ENCODE measurements around the gene INSIG1.

INSIG1 gene

DNA sequence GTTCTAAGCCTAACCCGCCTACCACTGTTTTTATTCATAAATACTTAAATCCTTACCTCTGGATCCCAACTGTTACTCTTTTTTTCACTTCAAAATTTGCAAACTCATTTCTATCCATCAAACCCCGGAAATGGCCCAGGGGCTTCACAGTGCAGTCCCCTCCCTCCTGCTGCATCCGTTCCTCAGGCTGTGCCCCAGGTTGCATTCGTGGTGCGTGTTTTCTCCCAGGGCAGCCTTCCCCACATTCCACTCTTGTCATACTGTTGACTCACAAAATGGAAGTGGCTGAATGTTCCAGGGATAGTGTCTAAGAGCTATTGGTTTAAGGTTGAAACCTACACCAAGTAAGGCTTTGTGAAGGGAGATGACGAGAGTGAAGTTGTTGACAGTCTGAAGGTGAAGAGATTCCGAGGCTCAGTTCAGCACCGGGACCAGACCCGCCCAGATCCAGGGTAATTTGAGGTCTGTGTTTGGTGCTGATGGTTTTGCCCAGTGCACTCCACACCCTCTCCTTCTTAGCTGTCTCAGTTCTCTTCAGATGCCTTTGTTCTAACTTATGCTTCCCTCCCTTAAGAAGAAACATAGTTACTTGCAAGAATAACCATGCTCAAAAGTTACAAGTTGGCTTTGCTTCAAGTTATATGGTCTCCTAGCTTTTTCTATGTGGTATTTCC is 7.7 kb downstream of the INSIG1 start:
- FAIRE-seq = no peak

DNA sequence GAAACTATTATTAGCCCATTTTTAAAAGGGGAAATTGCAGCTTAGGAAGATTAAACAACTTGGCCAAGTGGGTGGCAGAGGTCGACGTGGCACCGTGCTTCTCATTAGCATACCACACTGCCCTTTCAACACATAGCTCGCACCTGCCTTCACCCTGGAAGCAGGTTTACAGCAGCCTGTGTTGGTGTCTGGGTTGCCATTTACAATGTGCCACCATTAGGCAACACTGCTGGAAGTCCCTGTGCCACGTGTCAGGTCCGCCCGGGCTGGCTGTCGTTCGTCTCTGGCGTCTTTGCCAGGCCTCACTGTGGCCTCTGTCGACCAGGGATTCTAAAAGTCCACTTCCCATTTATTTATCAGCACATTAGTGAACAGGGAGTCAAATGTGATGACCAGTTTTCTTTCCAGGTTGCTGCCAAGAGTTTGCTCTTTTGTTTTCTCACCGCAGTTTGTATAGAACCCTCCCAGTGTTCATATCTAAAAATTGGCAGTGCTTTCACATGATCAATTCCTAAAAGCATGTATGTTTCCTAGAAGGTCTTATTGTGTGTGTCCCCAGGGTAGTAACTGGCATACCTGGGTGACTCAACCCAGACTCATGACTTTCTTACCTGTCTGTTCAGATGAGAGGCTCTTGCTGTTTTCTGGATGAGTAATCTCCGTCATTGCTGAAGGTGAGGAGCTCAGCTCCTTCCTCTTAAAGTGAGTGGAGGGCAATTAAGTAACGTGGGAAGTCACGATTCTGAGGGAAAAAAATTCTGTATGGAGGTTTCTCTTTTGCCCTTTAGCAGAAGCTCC is 9.2 kb downstream of the INSIG1 start:
- FAIRE-seq = no peak

DNA sequence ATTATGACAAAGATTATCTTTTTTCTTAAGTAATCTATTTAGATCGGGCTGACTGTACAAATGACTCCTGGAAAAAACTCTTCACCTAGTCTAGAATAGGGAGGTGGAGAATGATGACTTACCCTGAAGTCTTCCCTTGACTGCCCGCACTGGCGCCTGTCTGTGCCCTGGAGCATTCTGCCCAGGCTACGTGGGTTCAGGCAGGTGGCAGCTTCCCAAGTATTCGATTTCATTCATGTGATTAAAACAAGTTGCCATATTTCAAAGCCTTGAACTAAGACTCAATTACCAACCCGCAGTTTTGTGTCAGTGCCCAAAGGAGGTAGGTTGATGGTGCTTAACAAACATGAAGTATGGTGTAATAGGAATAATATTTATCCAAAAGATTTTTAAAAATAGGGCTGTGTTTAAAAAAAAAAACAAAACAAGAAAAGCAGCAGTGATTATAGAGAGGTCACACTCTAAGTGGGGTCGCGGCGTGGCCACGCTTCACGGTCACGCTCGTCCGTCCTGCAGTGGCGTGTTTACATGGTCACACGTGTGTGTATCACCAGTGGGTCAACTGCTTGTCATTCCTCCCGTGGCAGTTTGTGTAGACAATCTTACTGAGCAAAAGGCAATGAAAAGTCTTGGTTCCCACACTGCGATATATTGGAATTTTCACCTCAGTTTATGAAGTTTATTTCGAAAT is 10.8 kb downstream of the INSIG1 start:
- FAIRE-seq = no peak

DNA sequence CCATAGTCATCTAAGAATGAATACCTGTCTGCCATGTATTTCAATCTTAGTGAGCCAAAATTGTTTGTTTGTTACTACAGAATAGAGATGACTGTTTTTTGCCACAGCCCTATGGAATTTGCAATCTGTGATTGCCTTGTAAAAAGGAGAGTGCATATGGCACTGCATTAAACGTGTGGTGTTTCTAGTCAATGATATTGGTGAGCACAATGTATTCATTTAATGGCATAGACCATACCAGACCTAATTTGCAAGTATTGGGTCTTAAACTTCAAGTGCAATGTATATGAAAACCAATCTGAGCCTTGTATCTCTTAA is 11.3 kb downstream of the INSIG1 start:
- FAIRE-seq = no peak

DNA sequence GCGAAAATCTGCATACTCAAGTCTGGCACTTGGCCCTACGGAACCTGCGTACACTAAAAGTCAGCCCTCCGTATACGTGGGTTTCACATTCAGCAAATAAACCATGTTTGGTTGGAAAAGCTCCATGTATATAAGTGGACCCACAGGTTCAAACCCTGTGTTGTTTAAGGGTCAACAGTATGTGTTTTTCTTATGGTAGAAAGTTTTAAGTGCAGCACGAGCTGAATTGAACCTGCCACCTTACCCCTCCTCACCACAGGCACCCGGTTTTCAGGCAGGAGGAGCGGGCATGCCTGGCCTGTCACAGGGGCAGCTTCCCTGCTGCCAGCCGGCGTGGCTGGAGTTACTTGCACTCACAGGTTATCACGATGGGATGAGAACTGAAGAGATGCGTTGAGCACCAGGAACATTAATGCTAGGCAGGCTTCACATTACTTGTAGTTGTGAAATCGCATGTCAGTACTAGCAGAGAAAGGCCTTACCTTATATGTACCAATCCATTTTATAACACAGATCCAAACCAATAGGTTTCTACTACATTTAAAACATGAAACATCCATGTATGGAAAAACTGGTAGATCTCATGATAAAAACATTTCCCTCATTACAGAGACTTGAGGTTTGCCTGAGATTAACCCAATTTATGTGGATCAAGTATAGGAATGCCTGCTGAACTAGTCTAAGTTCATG is 12.9 kb downstream of the INSIG1 start:
- no peak for FAIRE-seq

DNA sequence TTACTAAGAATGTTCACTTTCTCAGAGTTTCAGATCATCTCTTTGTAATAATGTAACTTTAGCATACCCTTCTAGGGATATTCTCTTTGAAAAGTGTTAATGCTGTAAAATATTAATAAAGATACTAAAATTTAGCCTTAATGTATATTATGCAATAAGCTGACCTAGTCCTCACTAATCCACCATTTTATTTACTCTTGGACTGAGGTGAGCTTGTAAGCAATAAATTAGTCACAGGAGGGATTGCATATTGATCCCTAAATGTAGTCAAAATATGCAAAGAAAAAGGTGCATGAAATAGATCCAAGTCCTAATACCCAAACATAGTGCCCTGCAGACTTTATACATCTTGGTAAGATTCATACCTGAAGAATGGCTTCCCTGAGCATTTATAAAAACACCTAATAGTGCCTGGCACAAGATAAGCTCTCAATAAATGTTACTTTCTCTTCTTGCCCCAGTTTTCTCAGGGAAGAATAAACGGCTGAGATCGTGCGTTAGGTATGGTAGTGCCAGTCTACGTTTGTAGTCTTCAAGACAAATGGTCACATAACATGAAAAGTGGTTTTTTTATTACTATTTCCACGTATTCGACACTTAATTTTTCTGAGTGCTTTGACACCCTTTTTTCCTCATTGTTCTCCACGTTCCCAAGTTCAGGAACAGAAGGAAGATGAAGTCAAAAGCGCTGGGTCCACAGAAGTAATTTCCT is 14.3 kb downstream of the INSIG1 start:
- no peak for FAIRE-seq

DNA sequence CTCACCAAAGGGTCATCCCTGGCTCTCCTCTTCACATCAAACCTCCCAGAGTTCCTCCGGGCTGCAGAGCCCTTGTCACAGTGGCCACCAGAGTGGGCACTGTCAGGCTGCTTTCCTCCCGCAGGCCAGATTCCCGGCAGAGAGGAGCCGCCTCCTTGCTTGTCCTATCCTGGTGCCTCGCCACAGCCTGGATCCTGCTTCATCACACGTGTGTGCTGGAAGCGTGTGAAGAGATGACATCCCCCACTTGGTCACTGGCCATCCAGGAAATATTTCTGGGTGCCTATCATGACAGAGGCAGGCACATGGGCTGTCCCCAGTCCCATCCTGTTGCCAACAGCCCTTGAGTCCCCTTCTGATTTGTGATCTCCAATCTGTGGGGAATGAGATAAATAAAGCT is 15.0 kb downstream of the INSIG1 start:
- no peak for FAIRE-seq

DNA sequence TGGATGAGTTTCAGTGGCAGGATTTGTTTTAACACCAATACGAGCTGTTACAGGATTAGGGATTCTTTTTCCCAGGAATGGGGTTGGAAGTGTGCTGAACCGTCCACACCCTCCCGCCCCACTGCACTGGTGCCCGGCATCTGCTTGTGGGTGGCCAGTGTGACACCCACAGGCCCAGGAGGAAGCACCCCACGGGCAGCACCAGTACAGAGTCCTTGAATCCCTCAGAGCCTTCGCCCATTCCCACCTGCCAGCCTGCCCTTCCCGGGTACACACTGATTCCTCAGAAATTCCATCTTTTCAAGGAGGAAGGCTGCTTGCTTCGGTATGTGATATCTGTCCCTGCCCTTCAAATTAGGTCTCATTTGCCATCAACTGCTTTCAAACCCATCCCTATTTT is 15.4 kb downstream of the INSIG1 start:
- FAIRE-seq = no peak

DNA sequence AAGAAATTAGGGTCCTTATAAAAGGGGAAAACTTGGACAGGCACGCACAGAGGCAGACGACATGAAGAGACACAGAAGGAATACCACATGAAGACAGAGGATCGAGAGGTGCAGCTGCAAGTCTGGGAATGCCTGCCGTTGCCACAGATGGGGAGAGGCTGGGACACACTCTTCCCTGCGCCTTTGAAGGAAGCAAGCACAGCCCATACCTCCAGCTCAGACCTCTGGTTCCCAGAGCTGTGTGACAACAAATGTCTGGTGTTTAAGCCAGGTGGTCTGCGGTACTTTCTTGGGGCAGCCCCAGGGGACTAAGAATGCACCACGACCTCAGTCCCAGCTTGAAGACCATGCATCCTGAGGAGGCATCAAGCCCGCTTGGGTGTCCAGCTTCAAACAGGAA is 18.3 kb downstream of the INSIG1 start:
- FAIRE-seq = no peak

DNA sequence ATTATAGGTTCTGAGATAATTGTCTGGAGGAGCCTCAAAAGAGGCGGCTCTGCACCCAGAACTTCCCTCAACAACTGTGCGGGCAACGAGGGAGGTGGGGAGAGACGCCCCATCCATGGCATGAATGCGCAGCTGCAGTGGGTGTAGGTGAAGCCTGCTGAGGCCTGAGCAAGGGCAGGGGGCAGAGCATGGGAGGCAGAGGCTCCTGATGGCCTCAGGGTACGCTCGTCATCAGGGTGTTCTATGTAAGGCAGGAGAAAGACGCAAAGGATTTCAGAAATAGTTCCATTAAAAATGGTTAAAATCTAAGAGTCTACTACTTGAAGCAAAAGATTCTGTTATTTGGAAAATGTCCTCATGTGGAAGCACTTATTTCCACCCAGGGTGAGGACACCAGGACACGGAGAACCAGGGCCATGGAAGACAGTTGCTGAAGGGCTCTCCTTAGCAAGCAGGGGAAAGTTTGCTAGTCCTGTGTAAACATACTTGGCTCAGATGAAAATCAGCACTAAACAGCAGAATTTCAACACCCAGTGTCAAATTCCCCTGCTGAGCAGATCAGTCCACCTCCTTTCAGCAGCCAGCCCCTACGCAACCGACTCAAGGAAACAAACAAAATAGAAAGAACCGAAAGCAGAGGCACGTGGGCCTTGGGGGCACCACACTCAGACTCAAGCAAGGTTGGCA is 18.9 kb downstream of the INSIG1 start:
- no peak for FAIRE-seq

DNA sequence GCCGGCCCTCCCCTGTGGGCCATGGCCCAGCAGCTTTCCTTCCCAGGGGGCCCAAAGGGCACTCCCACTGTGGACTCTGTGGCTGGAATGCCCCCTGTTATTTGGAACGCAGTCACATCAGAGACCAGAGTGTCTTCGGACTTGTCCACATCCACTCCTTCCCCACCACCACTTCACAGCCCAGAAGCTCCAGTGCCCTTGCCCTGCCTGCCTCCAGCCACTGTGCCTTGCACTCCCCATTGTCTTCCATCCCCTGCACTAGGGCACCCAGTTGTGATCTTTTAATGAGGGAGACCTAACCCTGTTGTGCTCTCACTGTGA is 19.4 kb downstream of the INSIG1 start:
- no peak for FAIRE-seq

DNA sequence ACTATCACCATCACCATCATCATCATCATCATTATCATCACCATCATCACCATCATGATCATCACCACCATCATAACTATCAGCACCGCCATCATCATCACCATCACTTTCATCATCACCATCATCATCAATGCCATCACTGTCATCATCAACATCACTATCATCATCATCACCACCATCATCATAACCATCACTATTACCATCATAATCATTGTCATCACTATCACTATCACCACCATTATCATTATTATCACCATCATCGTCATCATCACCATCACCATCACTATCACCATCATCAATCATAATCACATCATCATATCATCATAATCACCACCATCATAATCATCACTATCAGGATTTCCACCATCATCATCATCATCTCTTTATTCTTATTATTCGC is 20.6 kb downstream of the INSIG1 start:
- no peak for FAIRE-seq

DNA sequence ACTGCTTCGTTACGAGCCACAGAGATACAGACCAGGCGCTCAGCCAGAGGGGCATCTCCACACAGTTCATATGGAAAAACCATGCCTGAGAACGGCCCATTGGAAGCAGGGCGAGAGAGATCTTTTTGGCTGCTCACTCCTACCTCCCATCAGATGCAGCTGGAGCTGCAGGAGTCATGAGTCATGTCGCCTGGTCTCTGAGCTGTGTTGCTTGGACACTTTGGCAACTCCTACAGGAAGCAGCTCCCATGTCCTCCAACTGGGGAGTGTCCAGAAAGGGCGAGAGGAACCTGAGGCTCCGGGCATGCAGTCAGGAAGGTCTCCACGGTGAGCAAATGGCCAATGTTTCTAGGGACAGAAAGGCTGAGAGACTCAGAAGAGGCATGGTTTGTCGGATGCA is 24.9 kb downstream of the INSIG1 start:
- no peak for FAIRE-seq

DNA sequence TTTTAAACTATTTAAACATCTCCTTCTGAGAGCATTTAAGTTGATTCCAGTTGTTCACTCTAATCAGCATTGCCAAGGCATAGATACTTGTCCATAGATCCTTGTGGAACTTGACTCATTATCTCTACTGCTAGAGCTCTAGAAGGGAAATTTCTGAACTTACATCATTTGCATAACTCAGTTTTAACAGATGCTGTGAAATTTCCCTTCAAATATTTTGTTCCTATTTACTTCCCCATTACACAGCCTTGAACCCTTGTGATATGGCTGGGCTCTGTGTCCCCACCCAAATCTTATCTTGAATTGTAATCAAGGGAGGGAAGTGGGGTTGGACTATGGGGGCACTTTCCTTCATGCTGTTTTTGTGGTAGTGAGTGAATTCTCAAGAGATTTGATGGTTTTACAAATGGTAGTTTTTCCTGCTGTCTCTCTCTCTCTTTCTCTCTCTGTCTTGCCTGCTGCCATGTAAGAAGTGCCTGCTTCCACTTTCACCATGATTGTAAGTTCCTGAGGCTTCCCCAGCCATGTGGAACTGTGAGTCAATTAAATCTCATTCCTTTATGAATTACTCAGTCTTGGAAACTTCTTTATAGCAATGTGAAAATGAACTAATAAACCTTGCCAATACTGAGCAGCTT is 25.4 kb downstream of the INSIG1 start:
- FAIRE-seq = no peak

DNA sequence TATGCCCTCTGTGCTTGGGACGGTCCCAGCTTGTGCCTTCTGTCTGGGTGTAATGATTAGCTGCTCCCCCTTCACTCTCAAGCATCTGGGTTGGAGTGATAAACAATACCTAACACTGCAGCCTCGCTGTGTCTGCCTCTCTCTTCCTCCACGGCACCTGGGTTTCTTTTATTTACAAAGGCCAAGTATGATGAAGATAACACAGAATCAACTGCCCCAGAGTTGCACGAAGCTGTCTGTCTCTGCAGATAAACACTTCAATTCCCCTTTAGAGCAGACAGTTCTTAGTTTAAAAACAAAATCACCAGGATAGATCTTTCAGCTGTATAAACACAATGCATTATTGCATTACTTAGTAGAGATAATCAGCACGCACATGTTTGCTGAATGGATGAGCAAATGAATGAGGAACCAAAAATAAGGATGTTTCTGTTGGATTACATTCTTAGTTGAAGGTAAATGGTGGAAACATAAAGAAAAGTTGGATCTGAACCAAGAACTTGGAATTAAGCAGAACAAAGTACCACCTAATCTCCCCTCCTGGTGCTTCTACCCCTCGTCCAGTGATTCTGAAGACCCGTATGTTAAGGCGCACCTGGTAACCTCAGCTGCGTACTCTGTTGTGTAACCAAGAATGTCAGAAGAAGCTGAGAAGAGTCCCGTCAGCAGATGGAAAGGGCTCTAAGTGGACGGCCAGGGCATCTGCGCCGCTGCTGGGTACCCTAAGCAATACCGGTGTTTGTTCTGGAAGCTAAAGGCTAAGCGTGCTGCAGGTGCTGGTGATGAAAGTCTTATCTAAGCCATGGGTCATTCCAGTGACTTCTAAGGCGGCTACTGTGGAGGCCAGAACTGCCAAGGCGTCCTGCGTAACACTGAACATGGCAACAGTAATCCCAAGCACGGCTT is 26.6 kb downstream of the INSIG1 start:
- FAIRE-seq = no peak

DNA sequence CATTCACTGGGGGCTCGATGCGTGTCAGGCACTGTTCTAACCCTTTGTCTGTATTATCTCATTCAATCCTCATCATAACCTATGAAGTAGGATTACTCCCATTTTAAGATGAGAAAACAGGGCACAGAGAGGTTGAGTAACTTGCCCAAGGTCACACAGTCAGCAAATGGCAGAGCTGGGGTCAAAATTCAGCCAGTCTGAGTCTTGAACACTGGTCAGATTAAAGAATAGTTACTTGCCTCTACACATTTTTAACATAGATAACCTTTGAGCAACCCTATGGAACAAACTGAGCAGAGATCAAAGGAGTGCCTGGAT is 27.2 kb downstream of the INSIG1 start:
- no peak for FAIRE-seq

DNA sequence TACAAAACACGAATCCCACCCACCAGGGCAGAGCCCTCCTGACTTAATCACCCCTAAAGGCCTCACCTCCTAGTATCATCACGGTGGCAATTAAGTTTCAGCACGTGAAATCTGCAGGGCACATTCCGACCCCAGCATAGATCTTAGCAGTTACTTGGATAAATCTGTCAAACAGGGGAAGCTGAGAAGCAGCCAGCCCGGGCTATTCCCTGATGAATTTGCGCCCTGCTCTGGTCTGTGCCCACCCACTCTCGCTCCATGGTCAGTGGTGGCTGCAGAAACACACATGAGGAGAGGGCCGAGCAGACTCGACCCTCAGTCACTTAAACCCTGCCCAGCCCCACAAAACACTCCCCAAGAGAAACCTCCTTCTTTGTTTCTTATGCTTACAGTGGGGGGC is 28.7 kb downstream of the INSIG1 start:
- no peak for FAIRE-seq

DNA sequence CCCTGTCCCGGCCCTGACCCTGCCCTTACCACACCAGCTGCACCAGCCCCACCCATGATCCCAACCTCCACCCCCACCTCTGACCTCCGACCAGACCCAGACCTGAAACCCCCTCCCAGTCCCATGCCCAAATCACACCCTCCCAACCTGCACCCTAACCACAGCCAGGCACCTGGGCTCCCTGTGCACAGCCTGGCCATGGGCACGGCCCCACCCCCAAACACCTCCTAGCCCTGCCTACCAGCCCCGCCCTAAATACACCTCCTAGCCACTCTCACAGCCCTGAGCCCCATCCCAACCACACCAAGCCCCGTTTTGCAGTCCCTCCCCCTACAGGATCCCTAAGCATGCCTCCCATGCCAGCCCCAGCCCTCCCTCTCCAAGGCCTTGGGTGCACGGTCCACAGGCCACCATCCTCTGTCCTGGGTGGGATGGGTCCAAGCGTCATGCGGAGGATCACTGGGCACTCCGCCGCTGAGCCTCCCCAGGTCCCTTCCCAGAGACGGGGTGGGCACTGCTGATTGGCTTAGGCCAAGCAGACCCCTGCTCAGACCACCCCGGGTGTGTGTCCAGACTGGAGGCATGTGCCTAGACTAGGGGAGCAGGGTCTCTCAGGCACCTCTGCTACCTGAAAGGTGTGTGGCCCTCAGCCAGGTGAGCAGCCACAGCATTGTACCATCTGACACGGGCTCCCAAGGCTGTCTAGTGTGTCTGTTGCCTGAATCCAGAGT is 30.1 kb downstream of the INSIG1 start:
- FAIRE-seq = no peak

DNA sequence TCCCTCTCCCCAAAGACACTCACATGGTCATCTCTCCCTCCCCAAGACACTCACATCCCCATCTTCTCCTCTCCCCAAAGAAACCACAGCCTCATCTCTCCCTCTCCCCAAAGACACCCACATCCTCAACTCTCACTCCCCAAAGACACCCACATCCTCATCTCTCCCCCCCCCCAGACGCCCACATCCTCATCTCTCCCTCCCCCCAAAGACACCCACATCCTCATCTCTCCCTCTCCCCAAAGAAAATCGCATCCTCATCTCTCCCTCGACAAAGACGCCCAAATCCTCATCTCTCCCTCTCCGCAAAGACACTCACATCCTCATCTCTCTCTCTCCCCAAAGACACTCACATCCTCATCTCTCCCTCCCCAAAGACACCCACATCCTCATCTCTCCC is 31.5 kb downstream of the INSIG1 start:
- FAIRE-seq = no peak

DNA sequence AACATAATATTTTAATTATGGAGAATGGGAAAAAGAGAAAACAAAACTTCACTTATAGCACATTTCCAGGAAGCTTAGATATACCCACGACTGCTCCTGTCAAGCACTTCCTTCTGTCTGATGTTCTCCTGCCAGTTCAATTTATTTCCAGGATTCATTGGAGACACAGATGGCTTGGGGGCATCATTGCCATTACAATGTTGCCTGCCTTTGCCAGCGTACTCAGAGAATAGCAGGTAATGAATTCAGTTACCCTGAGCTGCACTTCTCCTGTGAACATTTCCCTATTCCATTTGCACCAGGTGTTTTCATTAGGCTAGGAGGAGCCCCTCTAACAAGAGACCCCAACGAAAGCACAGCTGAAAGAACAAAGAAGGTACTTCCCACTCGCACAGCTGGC is 33.7 kb downstream of the INSIG1 start:
- FAIRE-seq = no peak

Measured in colon (tissue), 2 donors.